A549 (cell line): ENCODE measurements around the gene IDH3G.

Experiments
- KDM1A ChIP-seq: fragments of 200-600 bp; sonication (generic); IDR thresholded peaks from 2 replicates; pipeline ENCODE4 v1.6.1; 2016; ENCODE audit warnings: low read depth, mild to moderate bottlenecking
- MYC ChIP-seq: IDR thresholded peaks from 2 replicates; pipeline ENCODE4 v1.6.1; 2012; ENCODE audit warnings: mild to moderate bottlenecking, inconsistent platforms, low read length, improper control_type of control experiment, borderline replicate concordance
- POLR2A ChIP-seq: IDR thresholded peaks from 2 replicates; pipeline ENCODE4 v1.6.1; 2012; ENCODE audit warnings: mild to moderate bottlenecking, low read length
- RAD21 ChIP-seq, 2 experiments: fragments of >200 bp in 1 of 2; sonication (Bioruptor Twin) in 1 of 2; formaldehyde crosslinking in 1 of 2; IDR thresholded peaks in 1 of 2; conservative IDR thresholded peaks in 1 of 2; 2 replicates in 1 of 2; 3 replicates in 1 of 2; pipeline ENCODE4 v1.6.1; 2012 to 2018; ENCODE audit warnings: inconsistent platforms in 1 of 2
- RCOR1 ChIP-seq: fragments of 150-350 bp; IDR thresholded peaks from 2 replicates; pipeline ENCODE4 v1.6.1; 2014; ENCODE audit warnings: antibody characterized with exemption, low read length, low read depth
- SMC3 ChIP-seq: fragments of >200 bp; sonication (Bioruptor Twin); formaldehyde crosslinking; IDR thresholded peaks from 3 replicates; pipeline ENCODE4 v1.6.1; 2018; ENCODE audit warnings: inconsistent platforms
- SREBF2 ChIP-seq: fragments of 450-650 bp; IDR thresholded peaks from 2 replicates; pipeline ENCODE4 v1.6.1; 2014; ENCODE audit warnings: mild to moderate bottlenecking, moderate library complexity
- TF ChIP-seq, protein P1 (sequence below): fragments of >200 bp; sonication (Bioruptor Twin); formaldehyde crosslinking; IDR thresholded peaks from 3 replicates; pipeline ENCODE4 v1.5.1; 2016

DNA sequence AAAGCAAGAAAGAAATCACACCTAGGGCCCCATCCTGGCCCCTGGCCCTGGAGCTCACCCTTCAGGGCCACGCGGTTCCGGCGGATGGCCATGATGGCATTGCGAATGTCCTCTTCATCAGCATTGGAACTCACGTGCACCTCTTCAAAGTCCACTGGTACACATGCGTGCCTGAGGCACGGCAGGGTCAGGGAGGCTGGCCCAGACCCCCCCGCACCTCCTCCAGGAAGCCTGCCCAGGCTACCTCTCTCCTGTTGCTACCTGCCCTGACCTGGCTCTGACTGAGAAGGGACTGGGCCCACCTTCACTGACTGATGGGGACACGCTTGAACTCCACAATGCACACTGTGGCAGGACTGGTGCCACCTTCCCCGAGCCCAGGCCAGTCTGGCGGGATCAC is 4.5 kb downstream of the IDH3G start:
- TF ChIP-seq, protein P1, sequence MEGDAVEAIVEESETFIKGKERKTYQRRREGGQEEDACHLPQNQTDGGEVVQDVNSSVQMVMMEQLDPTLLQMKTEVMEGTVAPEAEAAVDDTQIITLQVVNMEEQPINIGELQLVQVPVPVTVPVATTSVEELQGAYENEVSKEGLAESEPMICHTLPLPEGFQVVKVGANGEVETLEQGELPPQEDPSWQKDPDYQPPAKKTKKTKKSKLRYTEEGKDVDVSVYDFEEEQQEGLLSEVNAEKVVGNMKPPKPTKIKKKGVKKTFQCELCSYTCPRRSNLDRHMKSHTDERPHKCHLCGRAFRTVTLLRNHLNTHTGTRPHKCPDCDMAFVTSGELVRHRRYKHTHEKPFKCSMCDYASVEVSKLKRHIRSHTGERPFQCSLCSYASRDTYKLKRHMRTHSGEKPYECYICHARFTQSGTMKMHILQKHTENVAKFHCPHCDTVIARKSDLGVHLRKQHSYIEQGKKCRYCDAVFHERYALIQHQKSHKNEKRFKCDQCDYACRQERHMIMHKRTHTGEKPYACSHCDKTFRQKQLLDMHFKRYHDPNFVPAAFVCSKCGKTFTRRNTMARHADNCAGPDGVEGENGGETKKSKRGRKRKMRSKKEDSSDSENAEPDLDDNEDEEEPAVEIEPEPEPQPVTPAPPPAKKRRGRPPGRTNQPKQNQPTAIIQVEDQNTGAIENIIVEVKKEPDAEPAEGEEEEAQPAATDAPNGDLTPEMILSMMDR, result no peak
- TF ChIP-seq MYC (no peak), KDM1A (no peak), RCOR1 (no peak), RAD21 (conservative IDR thresholded peaks at IDR 0.05 in 1 of 2, IDR thresholded peaks at IDR 0.05 in 1 of 2) (no peak), SREBF2 (no peak), POLR2A (no peak), SMC3 (no peak)
